Activated T-cell treated with anti-CD3 and anti-CD28 coated beads, Interleukin-2, amount 50 U/mL, for 24 hours (primary cell): ENCODE data around the gene COL16A1.
A peak's percentile ranks its signal among the peaks of the same experiment; 100 is the strongest.

ENCODE experiments used
- DNase-seq: peaks from one replicate; pipeline ENCODE4 v3.0.0-alpha.2; 2020
- H3K27ac Mint-ChIP-seq: 2 replicates; pipeline ENCODE4 v1.8.0; 2020; ENCODE audit warnings: mild to moderate bottlenecking, mixed read lengths
- H3K27me3 Mint-ChIP-seq: 2 replicates; pipeline ENCODE4 v1.8.0; 2020; ENCODE audit warnings: mixed read lengths
- H3K36me3 Mint-ChIP-seq: 2 replicates; pipeline ENCODE4 v1.8.0; 2020; ENCODE audit warnings: low read depth, mixed read lengths
- H3K4me1 Mint-ChIP-seq: 2 replicates; pipeline ENCODE4 v1.8.0; 2020; ENCODE audit warnings: low read depth, mixed read lengths
- H3K4me3 Mint-ChIP-seq: 2 replicates; pipeline ENCODE4 v1.8.0; 2020; ENCODE audit warnings: mild to moderate bottlenecking, moderate library complexity, mixed read lengths
- H3K9me3 Mint-ChIP-seq: 2 replicates; pipeline ENCODE4 v1.8.0; 2020; ENCODE audit warnings: mixed read lengths

The COL16A1 gene

DNA sequence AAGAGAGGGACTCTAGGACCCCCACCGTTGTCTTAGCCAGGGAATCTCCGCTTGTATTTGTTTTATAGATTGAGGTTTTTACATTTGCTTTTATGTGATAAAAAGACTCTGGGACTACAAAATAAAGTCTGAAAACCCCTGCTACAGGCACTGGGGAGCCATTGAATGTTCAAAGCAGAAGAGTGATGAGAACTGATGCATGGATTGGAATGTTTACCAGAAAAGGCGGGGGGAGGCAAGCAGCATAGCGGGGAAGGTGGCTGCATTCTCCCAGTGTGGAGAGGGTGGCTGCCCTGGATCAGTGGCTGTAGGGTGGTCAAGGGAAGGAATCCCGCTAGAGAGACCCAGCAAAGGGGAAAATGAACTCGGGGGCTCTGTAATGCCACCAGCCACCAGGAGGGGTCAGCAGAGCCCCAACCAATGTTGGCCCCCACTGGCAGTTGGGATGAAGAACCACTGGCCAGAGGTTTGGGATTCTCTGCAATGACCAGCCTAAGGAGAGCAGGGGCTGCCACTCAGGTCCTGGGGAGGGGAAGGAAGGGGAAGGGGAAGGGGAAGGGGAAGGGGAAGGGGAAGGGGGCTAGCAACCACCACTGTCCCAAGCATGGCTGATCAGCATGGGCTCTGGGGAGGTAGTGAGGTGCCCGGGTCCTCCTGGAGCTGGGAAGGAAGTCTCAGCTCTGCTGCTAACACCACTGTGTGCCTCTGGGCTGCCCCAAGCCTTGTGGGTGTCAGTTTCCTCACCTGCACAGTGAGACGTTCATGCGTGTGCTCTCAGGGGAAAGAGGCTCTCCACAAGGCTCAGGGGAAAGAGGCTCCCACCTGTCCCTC, 40.0 kb downstream of the COL16A1 start:
- Mint-ChIP-seq H3K27ac (no peak overlapping the region), H3K36me3 (no peaks in the 10 kb centered on the region), H3K4me3 (no peak overlapping the region), H3K9me3 (no peaks in the 10 kb centered on the region), H3K27me3 (peaks cover 4% of the 10 kb centered on the region), H3K4me1 (no peaks in the 10 kb centered on the region)
- peak; percentile 81 for DNase-seq

DNA sequence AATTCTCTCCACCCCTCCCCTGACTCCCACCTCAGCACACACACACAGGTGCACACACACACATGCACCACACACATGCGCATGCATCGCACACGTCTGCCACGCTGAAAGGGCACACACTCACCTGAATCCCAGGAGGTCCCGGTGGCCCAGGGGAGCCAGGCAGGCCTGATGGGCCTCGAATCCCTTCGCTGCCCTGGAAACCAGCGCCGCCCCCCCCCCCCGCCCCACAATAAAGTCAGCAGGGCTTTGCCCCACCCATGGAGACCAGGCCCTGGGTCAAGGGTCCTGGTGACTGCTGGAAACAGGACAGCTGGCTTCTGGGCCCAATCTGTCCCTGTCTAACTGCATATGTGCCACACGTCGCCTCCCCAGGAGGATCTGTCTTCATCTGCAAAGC, 41.4 kb downstream of the COL16A1 start:
- Mint-ChIP-seq H3K9me3 (no peaks in the 10 kb centered on the region), H3K27me3 (peaks cover 3% of the 10 kb centered on the region), H3K4me1 (no peaks in the 10 kb centered on the region), H3K27ac (no peak overlapping the region), H3K36me3 (no peaks in the 10 kb centered on the region), H3K4me3 (no peak overlapping the region)
- DNase-seq, result no peak

DNA sequence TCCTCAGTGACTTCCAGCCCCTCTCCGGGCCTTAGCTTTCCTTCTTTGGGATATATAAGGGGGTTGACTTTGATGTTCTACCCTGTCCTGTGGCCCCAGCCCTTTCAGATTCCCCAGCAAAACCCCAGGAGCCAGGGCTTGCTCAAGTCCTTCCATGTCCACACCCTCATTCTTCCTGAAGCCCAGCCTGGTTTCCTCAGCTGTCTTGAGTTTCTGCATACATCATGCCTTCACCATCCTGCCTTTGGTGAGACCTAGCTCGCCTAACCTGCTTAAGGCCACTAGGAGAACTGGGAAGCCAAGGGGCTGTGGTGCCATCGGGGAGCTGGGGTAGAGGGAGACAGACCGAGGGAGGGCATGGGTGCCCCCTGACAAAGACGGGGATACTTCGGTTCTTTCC, 42.0 kb downstream of the COL16A1 start:
- no peak overlapping the region for H3K27ac Mint-ChIP-seq
- H3K4me3 Mint-ChIP-seq, result no peak overlapping the region
- DNase-seq, result no peak
- H3K36me3 Mint-ChIP-seq, result no peaks in the 10 kb centered on the region
- H3K9me3 Mint-ChIP-seq, result no peaks in the 10 kb centered on the region
- H3K27me3 Mint-ChIP-seq, result peaks cover 3% of the 10 kb centered on the region
- H3K4me1 Mint-ChIP-seq, result no peaks in the 10 kb centered on the region

DNA sequence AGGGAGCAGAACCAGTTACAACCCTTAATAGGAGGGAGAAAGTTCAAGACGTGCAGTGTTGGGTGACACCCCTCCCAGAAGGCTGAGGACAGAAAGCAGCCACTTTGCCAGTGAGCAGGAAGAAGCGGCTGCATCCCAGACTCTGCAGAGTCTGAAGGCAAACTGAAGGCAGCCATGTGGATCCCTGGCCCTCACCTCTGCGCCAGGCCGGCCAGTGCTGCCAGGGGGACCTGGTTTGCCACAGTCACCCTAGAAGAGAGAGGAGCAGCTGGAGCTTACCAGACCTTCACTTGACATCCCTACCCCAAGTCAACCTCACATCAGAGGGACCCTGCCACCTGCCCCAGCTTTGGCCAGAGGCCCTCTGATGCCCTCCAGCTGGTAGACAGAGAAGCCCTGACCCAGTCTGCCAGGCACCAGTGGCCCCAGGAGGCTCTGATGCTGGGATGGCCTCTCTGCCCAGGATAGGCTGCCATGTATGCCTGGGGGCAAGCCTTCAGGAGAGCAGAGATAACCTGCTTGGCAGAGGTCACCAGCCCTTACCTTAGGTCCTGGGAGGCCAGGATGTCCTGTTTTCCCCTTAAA, 42.9 kb downstream of the COL16A1 start:
- no peak for DNase-seq
- no peaks in the 10 kb centered on the region for H3K9me3 Mint-ChIP-seq
- H3K36me3 Mint-ChIP-seq, result no peaks in the 10 kb centered on the region
- H3K27me3 Mint-ChIP-seq, result peaks cover 3% of the 10 kb centered on the region
- no peak overlapping the region for H3K4me3 Mint-ChIP-seq
- no peak overlapping the region for H3K27ac Mint-ChIP-seq
- no peaks in the 10 kb centered on the region for H3K4me1 Mint-ChIP-seq

DNA sequence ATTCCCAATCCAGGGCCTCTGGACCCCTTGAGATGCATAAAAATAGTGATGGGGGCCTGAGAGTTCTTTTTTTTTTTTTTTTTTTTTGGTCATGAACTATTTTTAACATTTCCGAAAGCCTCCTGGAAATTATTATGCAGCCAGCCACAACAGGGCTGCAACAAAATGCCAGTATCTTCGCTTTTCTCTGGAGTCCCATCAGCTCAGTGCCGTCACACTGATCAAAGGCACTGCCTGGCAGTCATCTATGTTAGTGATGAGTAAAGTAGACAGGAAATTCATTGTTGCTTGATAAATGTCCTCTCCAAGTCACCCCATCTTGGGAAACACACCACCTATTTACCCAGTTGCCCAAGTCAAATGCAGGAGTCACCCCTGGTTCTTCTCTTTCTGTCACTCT, 43.9 kb downstream of the COL16A1 start:
- Mint-ChIP-seq H3K4me3 (no peak overlapping the region), H3K9me3 (no peaks in the 10 kb centered on the region), H3K27me3 (peaks cover 3% of the 10 kb centered on the region), H3K27ac (no peak overlapping the region), H3K36me3 (no peaks in the 10 kb centered on the region), H3K4me1 (no peaks in the 10 kb centered on the region)
- no peak for DNase-seq

DNA sequence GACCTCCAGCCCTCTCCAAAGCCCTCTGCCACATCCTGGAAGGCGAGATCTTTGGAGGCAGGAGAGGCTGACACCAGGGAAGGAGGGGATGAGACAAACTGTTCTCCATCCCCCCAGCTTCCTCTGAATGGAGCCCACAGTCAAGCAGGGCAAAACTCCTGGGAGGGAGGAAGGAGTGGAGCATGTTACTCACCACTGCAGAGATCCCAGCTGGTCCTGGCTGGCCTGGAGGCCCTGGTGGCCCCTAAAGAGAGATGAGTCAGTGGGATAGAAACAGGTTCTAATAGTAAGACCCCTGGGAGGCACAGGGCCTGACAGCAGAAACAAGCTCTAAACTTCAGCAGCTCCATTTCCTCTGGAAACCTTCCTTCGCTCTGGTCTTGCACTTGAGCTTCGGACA, 45.1 kb downstream of the COL16A1 start:
- Mint-ChIP-seq H3K27ac (no peak overlapping the region), H3K36me3 (no peaks in the 10 kb centered on the region), H3K27me3 (peaks cover 3% of the 10 kb centered on the region), H3K4me1 (no peaks in the 10 kb centered on the region), H3K9me3 (no peaks in the 10 kb centered on the region), H3K4me3 (no peak overlapping the region)
- no peak for DNase-seq

DNA sequence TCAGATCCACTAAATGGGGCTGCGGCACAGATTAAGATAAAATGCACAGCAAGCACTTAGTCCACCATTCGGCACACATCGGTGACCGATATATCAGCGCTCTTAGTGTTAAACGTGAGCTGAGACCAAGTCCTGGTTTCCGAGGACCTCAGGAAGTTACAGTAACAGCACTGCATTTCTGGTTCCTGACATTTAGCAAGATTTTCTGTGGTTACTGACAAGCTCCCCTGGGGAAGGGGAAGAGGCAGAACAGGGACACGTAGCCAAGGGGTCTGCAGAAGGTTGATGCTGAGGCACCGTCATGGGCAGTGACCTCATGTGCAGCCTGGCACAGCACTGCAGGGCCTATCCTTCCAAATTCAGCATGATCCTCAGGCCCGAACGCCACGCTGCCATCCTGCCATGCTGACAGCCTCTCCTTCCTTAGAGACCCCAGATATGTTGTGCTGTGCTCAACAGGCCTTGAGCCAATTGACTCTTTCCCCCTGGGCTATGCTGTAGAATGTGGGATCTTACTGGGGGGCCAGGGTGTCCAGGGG, 45.8 kb downstream of the COL16A1 start:
- H3K4me3 Mint-ChIP-seq, result no peak overlapping the region
- no peak overlapping the region for H3K27ac Mint-ChIP-seq
- no peaks in the 10 kb centered on the region for H3K9me3 Mint-ChIP-seq
- peaks cover 1% of the 10 kb centered on the region for H3K27me3 Mint-ChIP-seq
- no peaks in the 10 kb centered on the region for H3K4me1 Mint-ChIP-seq
- no peak for DNase-seq
- H3K36me3 Mint-ChIP-seq, result no peaks in the 10 kb centered on the region

DNA sequence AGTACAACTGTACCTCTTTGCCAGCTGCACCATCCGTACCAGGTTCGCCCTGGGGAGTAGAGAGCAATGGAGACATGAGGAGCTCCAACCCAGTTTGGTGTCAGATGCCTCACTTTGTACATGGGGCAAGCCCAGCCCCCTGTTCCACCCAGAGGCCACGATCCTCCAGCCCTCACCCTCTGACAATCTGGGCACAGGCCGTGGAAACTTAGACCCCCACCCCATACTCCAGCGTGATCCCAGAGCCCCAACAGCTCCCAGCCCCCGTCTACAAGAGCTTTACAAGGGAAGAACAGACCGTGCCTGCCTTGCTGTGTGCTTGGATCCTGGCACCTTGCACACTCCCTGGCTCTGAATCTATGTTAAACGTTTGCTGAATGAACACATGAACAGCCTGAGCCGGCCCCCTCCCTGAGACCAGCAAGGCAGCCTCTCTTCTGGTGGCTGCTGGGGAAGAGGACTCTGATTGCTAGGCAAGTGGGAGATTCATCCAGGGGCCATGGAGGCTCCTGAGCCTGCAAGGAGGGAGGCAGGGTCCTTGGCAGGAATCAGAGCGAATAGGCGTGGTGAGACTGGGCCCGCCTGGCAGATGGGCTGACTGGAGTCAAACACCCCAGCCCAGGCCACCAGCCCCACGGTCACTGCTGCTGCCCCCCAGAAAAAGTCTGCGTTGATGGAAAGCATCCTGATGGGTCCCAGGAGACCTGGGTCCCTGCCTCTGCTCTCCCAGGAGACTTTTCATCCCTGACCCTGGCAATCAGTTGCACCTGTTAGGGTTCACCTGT, 46.6 kb downstream of the COL16A1 start:
- Mint-ChIP-seq H3K27ac (no peak overlapping the region), H3K27me3 (no peaks in the 10 kb centered on the region), H3K4me3 (no peak overlapping the region), H3K4me1 (no peaks in the 10 kb centered on the region), H3K9me3 (no peaks in the 10 kb centered on the region), H3K36me3 (no peaks in the 10 kb centered on the region)
- DNase-seq, result no peak

DNA sequence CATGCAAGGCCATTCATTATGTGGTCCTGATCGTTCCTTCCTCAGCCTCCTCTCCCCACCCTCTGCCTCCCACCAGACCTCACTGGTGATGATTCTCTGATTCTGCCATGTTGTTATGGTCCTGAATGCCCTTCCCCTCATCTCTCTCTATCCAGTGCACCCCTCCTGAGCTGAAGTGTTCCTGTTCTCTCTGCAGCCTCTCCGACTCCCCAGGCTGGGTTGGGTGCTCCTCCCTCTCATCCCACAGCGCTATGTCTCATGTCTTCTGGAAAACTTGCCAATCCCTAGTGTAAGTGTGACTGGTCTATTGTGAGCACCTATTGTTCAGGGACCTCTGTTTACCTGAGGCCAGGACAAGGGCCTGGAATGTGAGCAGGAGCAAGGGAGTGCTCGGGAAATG, 48.1 kb downstream of the COL16A1 start:
- H3K4me3 Mint-ChIP-seq, result no peak overlapping the region
- no peaks in the 10 kb centered on the region for H3K27me3 Mint-ChIP-seq
- no peaks in the 10 kb centered on the region for H3K36me3 Mint-ChIP-seq
- H3K27ac Mint-ChIP-seq, result no peak overlapping the region
- no peak for DNase-seq
- no peaks in the 10 kb centered on the region for H3K9me3 Mint-ChIP-seq
- no peaks in the 10 kb centered on the region for H3K4me1 Mint-ChIP-seq

DNA sequence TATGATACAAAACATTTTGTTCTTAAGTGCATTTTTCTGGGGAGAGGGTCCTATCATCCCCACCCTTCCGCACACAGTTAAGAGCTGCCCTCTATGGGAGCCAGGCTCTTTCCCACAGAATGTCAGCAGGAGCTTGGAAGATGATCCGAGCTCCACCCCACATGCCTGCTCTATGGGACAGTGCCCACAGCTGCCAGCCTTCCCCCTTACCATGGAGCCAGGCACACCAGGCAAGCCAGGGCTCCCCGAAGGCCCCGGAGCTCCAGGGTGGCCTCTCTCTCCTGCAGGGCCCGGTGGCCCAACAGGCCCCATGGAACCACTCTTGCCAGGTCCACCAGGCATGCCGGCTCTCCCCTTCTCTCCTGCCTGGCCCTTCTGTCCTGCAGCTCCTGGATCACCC, 48.7 kb downstream of the COL16A1 start:
- Mint-ChIP-seq H3K4me3 (no peak overlapping the region), H3K36me3 (no peaks in the 10 kb centered on the region), H3K27me3 (no peaks in the 10 kb centered on the region), H3K9me3 (no peaks in the 10 kb centered on the region), H3K4me1 (no peaks in the 10 kb centered on the region), H3K27ac (no peak overlapping the region)
- no peak for DNase-seq

DNA sequence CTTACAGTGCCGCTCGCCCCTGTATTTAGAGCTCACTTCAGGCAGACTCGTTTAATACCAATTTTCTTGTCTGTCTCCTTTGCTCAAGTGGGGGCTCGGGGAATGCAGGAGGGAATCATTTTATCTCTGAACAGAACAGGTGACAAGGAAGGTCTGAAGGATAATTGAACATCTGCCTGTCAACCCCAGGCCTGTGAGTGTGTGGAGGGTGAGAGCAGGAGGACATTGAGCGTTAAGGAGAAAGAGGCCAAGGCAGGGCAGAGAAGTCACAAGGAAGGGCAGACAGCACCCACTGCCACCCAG, 49.4 kb downstream of the COL16A1 start:
- no peaks in the 10 kb centered on the region for H3K36me3 Mint-ChIP-seq
- H3K9me3 Mint-ChIP-seq, result no peaks in the 10 kb centered on the region

DNA sequence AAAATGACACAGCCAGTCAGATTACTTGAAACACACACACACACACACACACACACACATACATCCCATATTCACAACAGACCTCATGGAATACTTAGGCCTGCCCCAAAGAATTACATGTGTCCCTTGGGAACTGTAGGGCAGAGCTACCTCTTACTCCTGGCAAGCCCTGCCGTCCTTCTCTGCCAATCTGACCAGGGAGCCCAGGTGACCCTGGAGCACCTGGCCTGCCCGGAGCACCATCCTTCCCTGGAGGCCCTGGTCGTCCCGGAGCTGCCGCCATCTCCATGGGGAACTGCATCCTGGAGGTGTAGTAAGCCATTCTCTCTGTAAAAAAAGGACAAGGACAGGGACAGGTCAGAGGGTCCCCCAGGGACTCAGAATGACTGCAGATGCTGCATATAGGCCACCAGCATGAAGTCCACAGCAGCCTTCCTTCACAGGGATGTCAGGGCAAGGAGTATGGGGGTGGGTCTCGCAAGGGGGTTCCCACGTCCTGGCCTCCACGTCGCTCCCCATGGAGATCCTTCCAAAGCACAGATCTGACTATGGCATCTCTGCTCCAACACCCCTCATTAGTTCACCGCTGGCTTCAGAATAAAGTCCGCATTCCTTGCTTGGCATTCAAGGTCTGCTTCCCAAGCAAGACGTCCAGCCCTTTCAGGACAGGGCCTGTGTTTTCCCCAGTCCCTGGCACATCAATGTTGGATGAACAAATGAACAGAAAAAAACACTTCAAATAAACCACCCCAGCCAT, 49.9 kb downstream of the COL16A1 start:
- H3K27ac Mint-ChIP-seq, result no peak overlapping the region
- H3K9me3 Mint-ChIP-seq, result no peaks in the 10 kb centered on the region
- no peaks in the 10 kb centered on the region for H3K36me3 Mint-ChIP-seq
- no peak overlapping the region for H3K4me3 Mint-ChIP-seq
- no peaks in the 10 kb centered on the region for H3K27me3 Mint-ChIP-seq
- DNase-seq, result no peak
- H3K4me1 Mint-ChIP-seq, result no peaks in the 10 kb centered on the region

More for the DNA sequence above, 49.4 kb downstream of the COL16A1 start:
- H3K27me3 Mint-ChIP-seq, result no peaks in the 10 kb centered on the region
- H3K4me1 Mint-ChIP-seq, result no peaks in the 10 kb centered on the region
- no peak overlapping the region for H3K4me3 Mint-ChIP-seq
- no peak for DNase-seq
- H3K27ac Mint-ChIP-seq, result no peak overlapping the region

DNA sequence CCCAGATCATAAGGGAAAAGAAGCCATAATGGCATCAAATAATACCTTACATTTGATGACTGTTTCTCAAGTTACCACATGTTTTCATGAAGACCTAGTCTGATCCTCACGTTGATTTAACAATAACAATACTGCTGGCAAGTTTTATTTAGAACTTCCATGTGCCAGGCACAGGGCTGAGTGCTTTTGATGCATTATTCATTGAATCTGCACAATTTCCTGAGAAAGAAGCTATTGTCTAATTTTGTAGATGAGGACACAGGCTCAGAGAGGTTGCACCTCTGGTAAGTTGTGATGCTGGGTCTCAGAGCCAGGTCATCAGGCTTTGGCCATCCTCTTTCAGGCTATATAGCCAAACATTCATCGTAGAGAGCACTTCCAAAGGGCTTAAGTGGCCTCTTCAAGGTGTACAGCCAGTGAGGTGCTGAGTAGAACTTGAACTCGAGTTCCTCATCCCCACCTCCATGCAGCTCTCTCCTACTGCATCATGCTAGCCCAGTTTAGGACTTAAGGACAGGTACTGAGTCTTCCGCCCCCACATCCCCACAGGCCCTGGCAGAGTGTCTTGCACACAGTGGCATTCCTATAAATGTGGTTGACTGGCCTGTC, 50.8 kb downstream of the COL16A1 start:
- Mint-ChIP-seq H3K27ac (no peak overlapping the region), H3K9me3 (no peaks in the 10 kb centered on the region), H3K4me1 (no peaks in the 10 kb centered on the region), H3K4me3 (no peak overlapping the region), H3K27me3 (no peaks in the 10 kb centered on the region), H3K36me3 (no peaks in the 10 kb centered on the region)
- DNase-seq, result no peak

DNA sequence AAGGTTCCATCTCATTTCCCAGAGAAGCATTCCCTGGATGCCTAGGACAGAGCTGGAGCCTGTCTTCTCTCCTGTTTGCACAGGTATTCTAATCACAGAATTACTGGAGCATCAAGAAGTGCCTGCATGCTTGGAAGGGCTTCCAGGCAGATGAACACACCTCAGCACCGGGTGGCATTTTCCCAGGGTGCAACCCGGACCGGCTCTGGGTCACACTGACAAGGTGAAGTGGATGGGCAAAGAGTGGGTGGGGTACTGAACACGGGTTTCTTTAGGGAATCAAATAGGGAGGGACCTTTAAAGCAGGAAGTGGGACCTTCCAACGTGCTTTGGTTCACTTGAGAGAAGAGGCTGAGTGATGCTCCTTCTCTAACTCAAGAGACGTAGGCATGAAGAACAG, 52.1 kb downstream of the COL16A1 start:
- Mint-ChIP-seq H3K27me3 (no peaks in the 10 kb centered on the region), H3K4me1 (no peaks in the 10 kb centered on the region), H3K36me3 (no peaks in the 10 kb centered on the region), H3K27ac (no peak overlapping the region), H3K4me3 (no peak overlapping the region), H3K9me3 (no peaks in the 10 kb centered on the region)
- DNase-seq, result no peak
